ENCODE data around the gene F3. TPM values are rescaled to one million over a fixed set of nuclear protein-coding genes. Genes with fewer than 3 reads are reported as not detected.
A peak's percentile ranks its signal among the peaks of the same experiment; 100 is the strongest.
"Not testable (repeated sequence)": the region's sequence is repeated elsewhere in the genome, so short reads cannot be mapped to it uniquely, and the experiment has no call there.

Gene F3
- total RNA-seq, 1 donor from 2014 or later, result 32.5 TPM

DNA sequence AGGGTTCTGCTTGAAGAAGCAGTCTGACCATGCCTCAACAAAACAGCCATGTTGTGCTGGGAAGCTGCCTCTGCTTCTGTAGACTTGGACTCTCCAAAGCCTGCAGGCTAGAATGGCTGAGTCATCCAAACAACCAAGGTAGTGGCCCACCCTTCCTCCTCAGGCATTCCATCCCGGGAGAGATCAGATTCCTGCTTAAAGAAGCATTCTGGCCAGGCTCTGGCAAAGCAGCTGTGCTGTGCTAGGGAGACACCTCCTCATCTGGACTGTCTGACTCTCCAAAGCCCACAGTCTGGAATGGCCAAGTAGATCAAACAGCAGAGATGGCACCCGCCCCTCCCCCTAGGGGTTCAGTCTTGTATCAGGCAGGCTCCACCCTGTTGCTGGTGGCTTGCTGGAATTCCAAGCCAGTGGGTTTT is 38.3 kb upstream of the F3 start:
- TF ChIP-seq, protein P1, sequence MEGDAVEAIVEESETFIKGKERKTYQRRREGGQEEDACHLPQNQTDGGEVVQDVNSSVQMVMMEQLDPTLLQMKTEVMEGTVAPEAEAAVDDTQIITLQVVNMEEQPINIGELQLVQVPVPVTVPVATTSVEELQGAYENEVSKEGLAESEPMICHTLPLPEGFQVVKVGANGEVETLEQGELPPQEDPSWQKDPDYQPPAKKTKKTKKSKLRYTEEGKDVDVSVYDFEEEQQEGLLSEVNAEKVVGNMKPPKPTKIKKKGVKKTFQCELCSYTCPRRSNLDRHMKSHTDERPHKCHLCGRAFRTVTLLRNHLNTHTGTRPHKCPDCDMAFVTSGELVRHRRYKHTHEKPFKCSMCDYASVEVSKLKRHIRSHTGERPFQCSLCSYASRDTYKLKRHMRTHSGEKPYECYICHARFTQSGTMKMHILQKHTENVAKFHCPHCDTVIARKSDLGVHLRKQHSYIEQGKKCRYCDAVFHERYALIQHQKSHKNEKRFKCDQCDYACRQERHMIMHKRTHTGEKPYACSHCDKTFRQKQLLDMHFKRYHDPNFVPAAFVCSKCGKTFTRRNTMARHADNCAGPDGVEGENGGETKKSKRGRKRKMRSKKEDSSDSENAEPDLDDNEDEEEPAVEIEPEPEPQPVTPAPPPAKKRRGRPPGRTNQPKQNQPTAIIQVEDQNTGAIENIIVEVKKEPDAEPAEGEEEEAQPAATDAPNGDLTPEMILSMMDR (IDR thresholded peaks at IDR 0.05), result no peak
- Histone ChIP-seq H3K27ac (peak overlapping the region; percentile 45 to 67), H3K36me3 (no peaks in the 10 kb centered on the region), H3K4me1 (peaks cover 7 to 21% of the 10 kb centered on the region in 2 donors), H3K4me3 (no peak overlapping the region), H3K9me3 (no peaks in the 10 kb centered on the region), H3K27me3 (no peaks in the 10 kb centered on the region)
- intact Hi-C loops (cut with DNase I), result loop anchor here (2.0 kb wide), 1 partner anchor 35 kb away; no protein-coding TSS in a partner anchor
- DNase-seq (ENCODE audit: low spot score in 2 of 2), result no peak

DNA sequence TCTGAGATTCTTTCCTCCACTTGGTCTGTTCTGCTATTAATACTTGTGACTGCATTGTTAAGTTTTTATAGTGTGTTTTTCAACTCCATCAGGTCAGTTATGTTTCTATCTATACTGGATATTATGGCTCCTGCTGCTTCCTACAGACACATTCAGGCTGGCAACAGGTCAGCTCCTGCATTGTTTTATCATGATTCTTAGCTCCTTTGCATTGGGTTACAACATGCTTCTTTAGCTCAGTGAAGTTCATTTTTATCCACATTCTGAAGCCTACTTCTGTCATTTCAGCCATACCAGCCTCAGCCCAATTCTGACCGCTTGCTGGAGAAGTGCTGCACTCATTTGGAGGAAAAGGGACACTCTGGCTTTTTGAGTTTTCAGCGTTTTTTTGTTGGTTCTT is 37.3 kb upstream of the F3 start:
- no peaks in the 10 kb centered on the region for H3K9me3 ChIP-seq
- H3K27ac ChIP-seq, result no peak overlapping the region
- H3K36me3 ChIP-seq, result no peaks in the 10 kb centered on the region
- TF ChIP-seq, protein P1 (IDR thresholded peaks at IDR 0.05), result no peak
- intact Hi-C loops (cut with DNase I), result no loop called here
- DNase-seq (ENCODE audit: low spot score in 2 of 2), result no peak
- peaks cover 7 to 21% of the 10 kb centered on the region in 2 donors for H3K4me1 ChIP-seq
- no peak overlapping the region for H3K4me3 ChIP-seq
- no peaks in the 10 kb centered on the region for H3K27me3 ChIP-seq

DNA sequence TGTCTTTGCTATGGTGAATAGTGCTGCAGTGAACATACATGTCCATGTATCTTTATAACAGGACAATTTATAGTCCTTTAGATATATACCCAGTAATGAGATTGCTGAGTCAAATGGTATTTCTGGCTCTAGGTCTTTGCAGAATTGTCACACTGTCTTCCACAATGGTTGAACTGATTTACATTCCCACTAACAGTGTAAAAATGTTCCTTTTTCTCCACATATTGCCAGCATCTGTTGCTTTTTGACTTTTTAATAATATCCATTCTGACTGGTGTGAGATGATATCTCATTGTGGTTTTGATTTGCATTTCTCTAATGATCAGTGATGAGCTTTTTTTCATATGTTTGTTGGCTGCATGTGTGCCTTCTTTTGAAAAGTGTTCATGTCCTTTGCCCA is 32.4 kb upstream of the F3 start:
- H3K27me3 ChIP-seq; H3K4me1 ChIP-seq; H3K36me3 ChIP-seq; H3K4me3 ChIP-seq; intact Hi-C loops (cut with DNase I); H3K27ac ChIP-seq; DNase-seq (ENCODE audit: low spot score in 2 of 2); H3K9me3 ChIP-seq: not testable (repeated sequence)

DNA sequence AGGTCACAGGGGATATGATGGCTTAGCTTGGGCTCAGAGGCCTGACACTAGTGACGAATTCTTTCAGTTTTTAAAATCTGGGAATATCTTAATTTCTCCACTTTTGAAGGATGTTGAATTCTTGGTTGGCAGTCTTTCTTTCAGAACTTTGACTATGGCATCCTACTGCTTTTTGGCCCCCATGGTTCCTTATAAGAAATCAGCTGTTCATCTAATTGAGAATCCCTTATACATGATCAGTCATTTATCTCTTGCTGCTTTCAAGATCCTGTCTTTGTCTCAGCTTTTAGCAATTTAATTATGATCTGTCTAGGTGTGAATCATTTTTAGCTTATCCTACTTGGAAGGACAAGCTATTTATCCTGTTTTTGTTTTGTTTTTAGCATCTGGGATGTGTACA is 31.2 kb upstream of the F3 start:
- no peaks in the 10 kb centered on the region for H3K36me3 ChIP-seq
- intact Hi-C loops (cut with DNase I), result no loop called here
- DNase-seq (ENCODE audit: low spot score in 2 of 2), result no peak

DNA sequence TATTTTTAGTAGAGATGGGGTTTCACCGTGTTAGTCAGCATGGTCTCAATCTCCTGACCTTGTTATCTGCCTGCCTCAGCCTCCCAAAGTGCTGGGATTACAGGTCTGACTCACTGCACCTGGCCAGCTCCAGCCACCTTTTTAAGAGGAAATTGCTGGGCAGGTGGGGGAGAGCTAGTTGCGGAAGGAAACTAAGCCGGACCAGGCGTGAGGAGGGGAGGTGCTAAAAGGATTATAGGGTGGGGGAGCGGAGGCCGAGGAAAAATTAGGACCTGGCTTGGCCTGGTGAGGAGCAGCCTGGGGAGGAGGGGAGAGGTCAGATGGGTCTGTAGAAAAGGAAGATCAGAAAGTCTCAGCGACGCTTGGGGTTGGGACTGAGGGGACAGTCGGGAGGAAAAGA is 29.4 kb upstream of the F3 start:
- DNase-seq (ENCODE audit: low spot score in 2 of 2); H3K4me3 ChIP-seq; H3K9me3 ChIP-seq; intact Hi-C loops (cut with DNase I); H3K27ac ChIP-seq; H3K4me1 ChIP-seq; H3K27me3 ChIP-seq; H3K36me3 ChIP-seq: not testable (repeated sequence)

More for the DNA sequence above, 31.2 kb upstream of the F3 start:
- H3K4me3 ChIP-seq, result no peak overlapping the region
- peaks cover 4 to 8% of the 10 kb centered on the region in 2 donors for H3K9me3 ChIP-seq
- no peak overlapping the region for H3K27ac ChIP-seq
- TF ChIP-seq, protein P1 (IDR thresholded peaks at IDR 0.05), result no peak
- H3K27me3 ChIP-seq, result no peaks in the 10 kb centered on the region
- H3K4me1 ChIP-seq, result no peaks in the 10 kb centered on the region

DNA sequence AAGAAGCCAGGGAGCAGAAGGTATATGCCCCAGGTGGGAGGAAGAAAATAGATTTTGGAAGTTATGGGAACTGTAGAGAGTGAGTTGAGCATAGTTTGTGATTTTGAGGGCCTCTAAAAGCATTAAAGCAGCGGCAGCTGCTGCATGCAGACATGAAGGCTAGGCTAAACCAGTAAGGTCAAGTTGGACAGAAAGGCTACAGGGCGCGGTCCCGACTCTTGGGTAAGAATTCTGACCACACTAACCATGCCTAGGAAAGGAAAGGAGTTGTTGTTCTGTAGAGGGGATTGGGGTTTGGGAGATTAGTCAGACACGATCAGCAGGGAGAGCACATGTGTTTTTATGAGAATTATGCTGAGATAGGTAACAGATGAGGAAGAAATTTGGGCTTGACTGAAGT is 27.2 kb upstream of the F3 start:
- H3K36me3 ChIP-seq; intact Hi-C loops (cut with DNase I); H3K4me1 ChIP-seq; DNase-seq (ENCODE audit: low spot score in 2 of 2); H3K9me3 ChIP-seq; H3K27ac ChIP-seq; H3K4me3 ChIP-seq; H3K27me3 ChIP-seq: not testable (repeated sequence)

DNA sequence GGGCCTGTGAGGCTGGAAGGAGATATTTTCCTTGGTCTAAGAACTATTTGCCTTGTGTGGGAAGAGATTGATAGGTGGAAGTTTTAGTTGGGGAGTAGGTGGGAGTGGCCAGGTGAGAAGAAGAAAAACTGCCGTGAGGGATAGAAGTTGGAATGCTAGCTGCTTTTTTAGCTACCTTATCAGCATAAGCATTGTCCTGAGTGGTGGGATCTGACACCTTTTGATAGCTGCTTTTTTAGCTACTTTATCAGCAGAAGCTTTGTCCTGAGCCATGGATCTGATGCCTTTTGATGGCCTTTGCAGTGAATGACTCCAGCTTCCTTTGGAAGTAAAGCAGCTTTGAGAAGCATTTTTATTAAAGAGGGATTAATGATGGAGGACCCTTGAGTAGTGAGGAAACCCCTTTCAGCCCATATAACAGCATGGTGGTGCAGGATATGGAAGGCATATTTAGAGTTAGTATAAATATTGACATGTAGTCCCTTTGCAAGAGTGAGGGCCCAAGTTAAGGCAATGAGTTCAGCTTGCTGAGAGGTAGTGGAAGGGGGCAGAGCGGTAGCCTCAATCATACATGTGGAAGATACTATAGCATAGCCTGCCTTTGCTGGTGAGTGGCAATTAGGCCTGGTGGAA is 26.5 kb upstream of the F3 start:
- DNase-seq (ENCODE audit: low spot score in 2 of 2); H3K4me1 ChIP-seq; intact Hi-C loops (cut with DNase I); H3K9me3 ChIP-seq; H3K36me3 ChIP-seq; H3K27ac ChIP-seq; H3K4me3 ChIP-seq; H3K27me3 ChIP-seq: not testable (repeated sequence)

DNA sequence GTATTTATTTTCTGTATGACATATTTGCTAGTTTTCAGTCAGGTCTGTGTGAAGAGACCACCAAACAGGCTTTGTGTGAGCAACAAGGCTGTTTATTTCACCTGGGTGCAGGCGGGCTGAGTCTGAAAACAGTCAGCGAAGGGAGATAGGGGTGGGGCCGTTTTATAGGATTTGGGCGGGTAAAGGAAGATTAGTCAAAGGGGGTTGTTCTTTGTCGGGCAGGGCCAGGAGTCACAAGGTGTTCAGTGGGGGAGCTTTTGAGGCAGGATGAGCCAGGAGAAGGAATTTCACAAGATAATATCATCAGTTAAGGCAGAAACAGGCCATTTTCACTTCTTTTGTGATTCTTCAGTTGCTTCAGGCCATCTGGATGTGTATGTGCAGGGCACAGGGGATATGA is 24.9 kb upstream of the F3 start:
- intact Hi-C loops (cut with DNase I); H3K36me3 ChIP-seq; H3K4me3 ChIP-seq; H3K4me1 ChIP-seq; DNase-seq (ENCODE audit: low spot score in 2 of 2); H3K9me3 ChIP-seq; H3K27ac ChIP-seq; H3K27me3 ChIP-seq: not testable (repeated sequence)
